GM19395 (cell line): ENCODE measurements around the gene FCN1.

ENCODE experiments used
- ATAC-seq: cut with Tn5 transposase; IDR thresholded peaks from one replicate; pipeline ENCODE4 v1.9.1; 2021; ENCODE audit warnings: mild to moderate bottlenecking, moderate library complexity; ENCODE audit not compliant: unreplicated experiment

The FCN1 gene

DNA sequence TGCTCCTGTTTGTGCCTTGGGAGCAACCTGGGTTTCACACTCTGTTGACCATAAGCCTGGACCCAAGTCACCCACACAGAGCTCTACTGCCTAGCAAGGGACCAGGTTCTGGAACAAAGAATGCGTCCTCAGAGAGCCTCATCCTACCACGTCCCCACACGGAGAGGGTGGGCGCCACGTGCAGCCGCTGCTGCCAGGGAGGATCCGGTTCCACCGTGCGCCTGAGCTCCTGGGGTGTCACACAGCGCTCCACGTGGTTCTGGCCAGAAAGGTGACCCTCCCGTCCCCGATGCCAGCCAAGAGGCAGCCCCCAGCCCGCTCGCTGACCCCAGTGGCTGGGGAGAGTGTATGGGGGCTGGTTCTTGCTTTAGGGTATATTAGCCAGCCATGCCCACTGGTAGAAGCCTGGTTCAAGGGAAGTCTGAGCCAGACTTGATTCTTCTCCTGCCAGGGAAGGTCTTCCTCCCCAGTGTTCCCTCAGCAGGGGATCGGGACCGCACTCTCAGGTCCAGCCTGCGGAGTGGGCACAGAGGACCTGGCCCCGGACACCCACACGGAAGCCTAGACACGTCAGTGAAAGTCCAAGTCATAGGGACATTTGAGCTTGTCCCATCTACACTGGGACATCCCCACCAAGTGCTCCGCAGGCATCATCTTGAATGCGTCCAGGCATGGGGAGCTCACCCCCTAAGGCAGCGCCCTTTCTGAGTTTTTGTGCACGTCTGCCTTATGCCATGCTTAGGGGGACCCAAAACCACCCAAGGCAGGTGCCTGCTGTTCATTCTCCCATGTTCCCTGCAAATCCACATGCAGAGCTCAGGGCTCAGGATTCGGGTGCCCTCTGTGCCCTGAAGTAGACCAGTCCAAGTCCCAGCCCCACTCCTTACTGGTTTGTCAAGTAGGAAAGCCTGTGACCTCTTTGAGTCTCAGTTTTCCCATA is 2.4 kb downstream of the FCN1 start:
- no peak for ATAC-seq

DNA sequence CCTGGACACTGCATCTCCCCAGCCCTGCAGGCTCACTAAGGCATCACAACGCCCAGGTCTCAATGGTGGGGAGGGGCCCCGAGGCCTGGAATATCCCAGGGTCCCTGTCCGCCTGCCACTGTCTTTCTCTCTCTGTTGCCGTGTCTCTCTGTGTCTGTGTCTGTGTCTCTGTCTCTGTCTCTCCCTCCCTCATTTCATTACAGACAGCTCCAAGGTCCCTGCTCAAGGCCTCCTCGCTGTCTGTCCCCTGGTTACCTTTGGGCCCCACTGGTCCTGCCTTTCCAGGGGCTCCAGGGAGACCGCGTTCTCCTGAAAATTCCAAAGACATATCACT is 3.2 kb downstream of the FCN1 start:
- ATAC-seq = no peak

DNA sequence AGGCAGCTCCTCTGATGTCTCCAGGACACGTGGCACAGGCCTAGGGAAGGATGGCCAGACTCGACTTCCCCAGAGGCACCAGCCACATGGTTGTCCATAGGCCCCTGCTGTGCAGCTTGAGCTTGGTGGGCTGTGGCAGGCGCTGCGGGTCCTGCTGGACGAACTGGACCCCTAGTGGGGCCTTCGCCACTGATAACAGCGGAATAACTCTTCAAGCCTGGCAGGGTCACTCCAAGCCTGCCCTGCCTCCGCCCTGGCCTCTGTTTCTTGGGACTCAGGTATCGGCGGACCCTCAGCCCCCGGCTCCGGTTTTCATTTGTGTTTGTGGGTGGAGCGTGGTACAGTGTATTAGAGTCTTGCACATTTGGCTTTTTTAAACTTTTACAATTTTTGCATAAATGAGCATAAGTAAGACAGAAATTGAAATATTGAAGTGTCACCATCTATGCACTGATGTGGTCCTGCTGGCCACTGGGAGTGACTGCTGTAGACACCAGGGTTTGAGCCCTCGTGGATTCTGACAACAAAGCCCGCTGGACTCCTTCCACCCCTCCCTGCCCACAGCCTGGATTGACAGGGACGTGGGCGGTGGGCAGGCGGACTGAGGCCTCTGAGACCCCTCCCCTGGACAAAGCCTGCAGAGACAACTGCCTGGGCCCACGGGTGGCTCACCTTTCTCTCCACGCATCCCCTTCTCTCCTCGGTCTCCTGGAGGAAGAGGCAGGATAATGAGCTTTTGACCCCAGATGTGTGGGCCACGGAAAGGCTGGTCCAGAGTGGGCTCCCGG is 3.8 kb downstream of the FCN1 start:
- ATAC-seq = no peak

DNA sequence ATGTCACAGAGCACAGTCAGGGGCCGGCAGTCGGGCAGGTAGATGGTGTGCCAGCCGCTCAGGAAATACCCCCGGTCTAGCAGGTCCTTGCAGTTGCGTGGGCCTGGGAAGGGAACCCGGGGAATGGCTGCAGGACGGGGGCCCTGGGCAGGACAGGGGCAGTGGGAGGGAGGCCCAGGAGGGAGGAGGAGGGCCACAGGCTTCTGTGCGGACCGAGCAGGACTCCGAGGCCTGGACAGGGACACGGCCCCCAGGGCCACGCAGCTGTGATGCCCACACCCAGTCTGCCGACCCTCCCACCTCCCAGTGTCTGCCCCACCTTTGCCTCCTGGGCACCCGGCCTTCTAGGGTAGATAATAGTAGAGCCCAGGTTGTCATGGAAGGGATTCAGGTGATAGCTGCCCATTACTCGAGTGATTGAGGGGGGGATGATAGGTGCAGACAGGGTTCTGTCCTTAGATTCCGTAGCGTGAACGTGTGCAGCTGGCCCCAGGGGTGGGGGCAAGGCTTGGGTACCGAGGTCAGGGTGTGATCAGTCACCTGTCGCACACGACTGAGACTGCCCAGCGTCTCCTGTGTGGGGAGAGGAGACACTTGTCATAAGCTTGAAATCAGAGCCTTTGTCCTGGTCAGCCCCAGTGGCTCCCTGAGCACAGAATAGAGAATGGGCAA is 4.5 kb downstream of the FCN1 start:
- ATAC-seq = no peak

DNA sequence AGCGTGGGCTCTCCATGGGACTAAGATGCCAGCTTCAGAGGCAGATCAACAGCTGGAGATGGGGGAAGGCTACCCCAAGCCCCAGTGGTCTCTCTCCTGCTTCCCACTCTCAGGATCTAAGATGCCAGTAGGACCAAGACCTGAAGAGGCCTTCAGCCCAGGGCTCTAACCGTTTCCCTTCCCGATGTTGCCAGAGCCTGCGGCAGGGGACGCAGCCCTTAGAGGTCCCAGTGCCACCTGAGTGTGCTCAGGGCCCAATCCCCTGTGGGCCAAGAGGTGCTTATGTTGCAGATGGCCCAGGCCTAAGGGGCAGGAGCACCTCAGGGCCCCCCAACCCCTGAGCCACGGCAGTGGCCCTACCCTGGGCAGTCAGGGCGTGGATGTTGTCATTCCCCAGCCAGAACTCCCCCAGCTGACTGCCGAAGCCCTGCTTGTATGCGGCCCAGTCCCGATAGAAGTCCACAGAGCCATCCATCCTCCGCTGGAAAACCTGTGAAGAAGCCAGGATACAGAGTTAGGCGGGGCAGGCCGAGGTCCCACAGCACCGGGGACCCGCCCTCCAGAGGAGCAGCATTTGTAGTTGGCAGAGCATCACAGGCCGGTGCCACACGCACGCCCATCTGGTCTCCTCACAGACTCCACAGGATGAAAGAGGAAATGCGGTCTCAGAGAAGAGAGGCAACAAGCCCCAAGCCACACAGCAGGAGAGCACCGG is 5.4 kb downstream of the FCN1 start:
- no peak for ATAC-seq

DNA sequence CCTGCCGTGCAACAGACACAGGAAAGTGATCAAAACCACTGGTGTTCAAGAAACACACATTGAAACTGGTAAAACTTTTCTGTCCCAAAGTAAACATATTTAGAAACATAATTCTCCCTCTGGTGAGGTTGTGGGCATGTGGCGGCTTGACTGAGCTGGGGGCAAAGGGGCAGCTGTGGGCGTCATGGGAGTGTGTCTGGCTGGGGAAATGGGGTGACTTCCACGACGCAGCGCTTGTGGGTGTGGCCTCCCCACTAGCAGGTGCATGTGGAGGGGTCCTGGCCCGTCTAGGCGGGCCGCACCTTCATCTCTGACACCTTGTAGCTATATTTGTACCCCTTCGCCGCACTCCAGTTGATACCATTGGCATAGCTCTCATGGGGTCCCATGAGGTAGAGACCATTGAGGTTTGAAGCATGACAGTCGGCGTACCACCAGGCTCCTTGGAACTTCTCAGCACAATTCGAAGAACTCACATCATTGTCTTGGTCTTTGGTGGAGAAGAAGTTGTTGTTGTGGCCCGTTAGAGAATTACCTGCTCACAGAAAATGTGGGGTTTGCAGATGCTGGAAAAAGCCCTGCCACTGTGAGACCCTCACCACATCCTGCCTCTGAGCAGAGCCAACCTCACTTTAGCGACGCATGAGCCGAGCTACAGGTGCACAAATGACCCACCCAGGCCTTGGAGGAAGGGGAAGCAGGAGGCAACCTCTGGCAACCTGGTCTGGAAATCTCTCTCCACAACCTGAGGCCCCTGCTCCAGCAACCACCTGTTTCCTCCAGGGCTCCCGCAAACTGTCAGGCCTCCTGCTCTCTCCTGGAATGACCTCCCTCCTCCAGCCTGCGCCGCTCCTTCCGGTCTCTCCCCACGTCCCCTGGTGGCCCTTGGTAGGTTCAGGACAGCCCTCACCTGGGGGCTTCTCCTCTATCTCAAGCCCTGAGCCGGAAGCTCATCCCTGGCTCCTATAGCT is 7.9 kb downstream of the FCN1 start:
- ATAC-seq = no peak

DNA sequence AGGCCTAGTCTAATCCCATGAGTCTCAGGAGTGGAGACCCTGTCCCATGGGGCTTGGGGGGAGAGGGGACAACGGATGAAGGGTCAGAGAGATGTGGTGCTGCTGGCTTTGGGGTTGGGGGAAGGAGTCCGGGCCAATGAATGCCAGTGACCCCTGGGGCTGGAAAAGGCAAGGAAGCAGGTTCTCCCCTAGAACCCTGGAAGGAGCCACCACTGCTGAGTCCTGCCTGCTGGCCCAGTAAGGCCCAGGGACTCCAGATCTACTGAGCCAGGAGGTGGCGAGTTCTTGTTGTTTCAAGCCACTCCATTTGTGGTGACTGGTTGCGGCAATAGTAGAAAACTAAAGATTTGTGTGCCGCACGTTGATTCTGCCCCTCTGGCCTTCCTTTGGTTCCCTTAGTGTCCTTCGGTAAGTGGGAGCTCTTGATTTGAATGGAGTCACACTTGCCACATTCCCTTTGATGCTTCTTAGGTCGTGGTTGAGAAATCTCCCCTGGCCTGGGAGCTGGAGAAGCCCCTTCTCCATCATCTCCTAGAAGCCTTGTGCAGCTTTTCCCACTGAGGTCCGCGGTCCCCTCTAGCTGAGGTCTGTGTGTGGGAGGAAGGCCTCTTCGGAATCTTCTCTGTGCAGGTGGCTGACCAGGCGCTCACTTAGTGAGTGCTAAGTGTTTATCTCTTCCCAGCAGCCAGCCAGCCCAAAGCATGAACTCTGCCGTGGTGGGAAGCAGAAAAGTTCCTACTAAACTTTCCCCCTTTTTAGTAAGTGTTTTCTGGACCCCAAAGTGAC is 9.0 kb downstream of the FCN1 start:
- ATAC-seq = no peak

DNA sequence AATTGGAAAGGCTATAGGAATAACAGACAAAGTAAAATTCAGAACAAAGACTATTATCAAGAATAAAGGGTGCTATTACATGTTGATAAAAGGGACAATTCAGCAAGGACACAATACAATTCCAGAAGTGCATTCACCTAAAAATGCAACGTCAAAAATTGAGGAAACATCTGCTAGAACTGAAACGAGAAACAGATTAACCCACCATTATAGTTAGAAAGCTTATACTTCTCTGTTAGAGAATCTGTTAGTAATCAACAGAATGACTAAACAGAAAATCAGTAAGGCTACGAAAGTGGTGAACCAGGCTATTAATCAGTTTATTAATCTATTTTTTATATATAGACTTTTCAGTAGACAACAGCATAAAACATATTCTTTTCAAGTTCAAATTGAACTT is 14.8 kb downstream of the FCN1 start:
- no peak for ATAC-seq

DNA sequence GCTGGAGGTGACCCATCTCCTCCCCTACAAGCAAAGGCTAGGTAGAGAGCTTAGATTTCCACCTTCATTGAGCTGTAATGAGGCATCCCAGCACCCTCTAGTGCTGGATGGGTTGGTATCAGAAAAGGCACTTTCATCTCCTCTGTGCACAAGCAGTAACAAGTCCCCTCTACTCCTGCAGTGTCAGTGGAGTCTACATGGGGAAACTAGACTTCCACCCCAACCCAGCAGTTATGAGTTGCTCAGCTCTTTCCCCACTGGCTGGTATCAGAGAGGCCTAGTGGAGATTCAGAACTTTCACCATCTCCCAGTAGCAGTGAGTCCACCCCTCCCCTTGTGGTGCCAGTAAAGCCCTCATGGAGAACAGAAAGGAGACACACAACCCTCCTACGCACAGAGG is 17.9 kb downstream of the FCN1 start:
- ATAC-seq = no peak

DNA sequence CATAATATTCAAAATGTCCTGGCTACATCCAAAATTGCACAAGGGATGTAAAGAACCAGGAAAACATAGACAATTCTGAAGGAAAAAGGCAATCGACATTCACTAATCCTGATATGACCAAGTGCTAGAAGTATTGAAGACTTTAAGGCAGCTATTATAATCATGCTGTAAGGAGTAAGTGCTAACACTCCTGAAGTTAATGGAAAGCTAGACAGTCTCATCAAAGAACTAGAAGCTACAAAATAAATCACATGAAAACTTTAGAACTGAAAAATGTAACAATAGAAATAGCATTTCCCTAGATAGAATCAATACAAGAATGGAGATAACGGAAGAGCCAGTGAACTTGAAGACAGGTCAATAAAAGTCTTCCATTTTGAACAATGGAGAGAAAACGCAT is 18.5 kb downstream of the FCN1 start:
- ATAC-seq = no peak

DNA sequence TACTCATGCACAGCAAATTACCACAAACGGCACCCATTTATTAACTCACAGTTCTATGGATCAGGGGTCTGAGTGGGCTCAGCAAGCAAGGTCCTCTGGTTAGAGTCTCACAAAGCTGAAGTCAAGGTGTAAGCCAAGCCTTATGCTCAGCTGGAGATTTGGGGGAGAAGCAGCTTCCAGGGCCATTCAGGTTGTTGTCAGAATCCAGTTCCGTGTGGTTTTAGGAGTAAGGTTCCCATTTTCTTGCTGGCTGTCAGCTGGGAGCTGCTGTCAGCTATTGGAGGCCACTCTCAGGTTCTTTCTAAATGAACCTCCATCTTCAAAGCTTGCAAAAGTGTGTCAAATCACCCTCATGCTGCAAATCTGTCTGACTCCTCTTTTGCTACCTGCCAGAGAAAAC is 19.4 kb downstream of the FCN1 start:
- no peak for ATAC-seq

DNA sequence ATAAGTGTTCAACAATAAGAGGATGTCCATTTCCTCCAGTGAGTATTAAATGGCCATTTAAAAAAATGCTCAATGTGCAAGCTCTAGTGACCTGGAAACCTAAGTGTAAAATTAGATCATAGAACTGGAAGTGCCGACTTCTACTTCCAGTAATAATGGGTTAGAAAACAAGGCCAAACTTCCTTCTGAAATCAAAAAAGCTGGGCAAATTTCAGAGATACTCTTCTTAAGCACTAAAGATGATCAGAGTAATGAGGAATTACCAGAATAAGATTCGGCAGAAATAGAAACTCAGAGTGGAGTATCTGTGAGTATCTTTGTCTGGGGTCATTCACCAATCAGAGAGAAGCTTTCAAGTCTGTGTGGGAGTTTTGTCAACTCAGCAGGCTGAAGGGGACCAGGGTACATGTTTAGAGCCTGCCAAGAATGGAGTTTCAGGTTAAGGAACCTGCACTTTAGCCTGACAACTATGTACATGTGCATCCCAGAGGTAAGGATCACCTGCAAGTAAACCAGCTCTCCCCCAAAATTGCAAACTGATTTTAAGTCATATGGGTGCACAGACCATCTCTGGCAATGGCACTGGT is 20.0 kb downstream of the FCN1 start:
- ATAC-seq = no peak

DNA sequence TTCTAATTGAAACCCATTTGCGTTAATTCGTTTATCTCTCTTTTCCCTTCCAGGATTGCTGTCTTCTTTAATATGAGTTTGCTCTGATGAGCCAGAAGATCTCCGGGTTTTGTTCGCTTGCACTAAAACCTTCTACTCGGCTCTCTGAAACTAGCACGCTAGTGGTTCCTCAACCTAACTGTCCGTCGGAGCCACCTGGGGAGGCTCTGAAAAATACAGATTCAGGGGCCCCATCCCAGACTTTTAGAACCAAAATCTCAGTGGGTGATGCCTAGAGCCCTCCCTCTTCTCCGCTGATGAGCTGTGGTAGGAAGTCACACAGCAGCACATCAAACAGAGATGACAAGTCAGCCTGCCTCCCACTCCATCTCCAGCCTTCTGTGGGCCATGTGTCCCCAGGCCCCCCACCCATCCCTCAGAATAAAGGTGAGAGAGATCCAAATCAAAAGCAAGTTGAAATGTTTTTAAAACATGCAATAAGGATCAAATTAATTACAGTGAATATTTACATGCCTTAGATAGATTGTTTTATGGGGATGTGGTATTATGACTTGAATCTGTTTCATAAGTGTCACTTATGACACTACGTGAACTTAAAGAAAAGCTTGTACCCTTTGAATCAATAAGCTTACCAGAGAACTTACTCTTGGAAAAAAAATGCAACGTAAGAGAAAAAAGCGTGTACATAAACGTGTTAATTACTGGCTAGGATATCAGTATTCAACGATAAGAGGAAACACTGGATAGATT is 20.7 kb downstream of the FCN1 start:
- ATAC-seq = no peak

DNA sequence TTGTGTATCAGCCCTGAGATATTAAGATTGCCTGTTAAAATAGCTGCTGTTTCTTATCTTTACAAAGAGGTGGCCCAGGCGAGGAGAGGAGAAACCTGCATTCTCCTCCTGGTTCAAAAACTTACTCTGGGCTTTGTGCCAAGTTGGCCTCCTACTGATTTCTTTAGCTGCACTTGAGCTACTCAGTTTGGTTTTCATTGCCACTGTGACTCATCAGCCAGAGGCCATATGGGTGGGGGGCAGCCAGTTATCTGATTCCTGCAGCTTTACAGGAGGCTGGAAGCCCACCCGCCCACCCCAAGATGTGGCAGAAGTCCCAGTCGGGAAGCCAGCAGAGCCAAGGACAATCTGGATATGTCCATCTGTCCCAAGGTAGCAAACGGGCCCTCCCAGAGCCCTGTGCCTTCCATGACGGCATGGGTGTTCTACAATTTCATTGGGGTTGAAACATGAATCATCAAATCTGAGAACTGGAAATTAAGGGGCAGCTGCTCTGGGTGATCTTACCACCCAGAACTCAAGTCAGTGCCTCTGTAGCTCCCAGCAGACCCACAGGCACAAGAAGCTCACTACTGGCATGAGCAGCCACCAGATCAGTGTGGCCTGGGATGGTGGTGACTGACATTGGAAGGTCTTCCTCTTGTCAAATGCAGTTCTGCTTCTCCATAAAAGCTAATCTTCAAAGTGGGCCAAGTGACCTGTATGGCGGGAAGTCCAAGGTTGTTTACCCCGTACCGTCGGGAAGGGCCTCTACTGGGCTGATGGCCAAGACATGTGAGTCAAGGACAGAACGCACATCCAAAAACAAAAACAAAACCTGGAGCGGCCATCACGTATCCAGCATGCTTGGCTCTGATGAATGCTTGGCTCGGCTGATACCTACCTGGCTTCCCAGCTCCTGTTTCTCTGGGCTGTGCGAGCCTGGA is 21.5 kb downstream of the FCN1 start:
- no peak for ATAC-seq

DNA sequence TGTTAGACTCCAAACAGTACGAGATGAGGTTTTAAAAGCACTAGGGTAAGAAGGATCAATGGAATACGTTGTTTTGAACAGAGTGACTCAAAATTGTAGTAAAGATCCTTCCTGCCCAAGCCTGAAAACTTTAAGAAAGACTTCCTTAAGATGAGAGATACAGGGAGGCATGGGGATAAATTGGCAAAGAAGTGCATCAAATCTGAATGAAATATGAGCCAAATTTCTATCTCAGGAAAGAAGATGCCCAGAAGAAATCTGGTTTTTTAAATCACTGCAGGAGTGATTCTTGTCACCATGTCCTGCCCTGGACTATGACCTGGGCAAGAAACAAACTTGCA is 22.2 kb downstream of the FCN1 start:
- ATAC-seq = no peak

DNA sequence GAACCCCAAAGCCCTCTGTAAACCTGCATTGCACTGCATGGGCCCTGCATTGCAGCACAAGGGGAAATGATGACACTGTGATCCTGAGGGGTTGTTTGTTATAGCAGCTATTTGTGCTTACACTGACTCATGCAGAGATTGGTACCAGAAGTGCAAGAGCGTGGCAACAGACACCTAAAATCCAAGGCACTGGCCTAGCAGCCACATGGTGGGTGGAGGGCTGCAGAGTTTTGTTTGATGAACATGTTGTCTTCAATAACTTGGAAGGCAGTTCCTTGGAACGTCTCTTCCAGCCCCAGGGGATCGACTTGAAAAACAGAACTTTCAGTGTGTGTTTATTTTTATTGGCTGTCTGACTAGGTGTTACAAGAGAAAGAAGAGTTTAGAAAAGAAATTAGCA is 22.6 kb downstream of the FCN1 start:
- ATAC-seq = no peak
